Activated naive CD8-positive, alpha-beta T cell (primary cell): ENCODE measurements around the gene TUBA3E.
"Not testable (repeated sequence)": the region's sequence is repeated elsewhere in the genome, so short reads cannot be mapped to it uniquely, and the experiment has no call there.

Experiments used
- H3K27ac Mint-ChIP-seq: one replicate; pipeline ENCODE4 v1.8.0; 2021; ENCODE audit warnings: mixed read lengths
- H3K27me3 Mint-ChIP-seq: one replicate; pipeline ENCODE4 v1.8.0; 2021; ENCODE audit warnings: mixed read lengths
- H3K36me3 Mint-ChIP-seq: one replicate; pipeline ENCODE4 v1.8.0; 2021; ENCODE audit warnings: mixed read lengths
- H3K4me1 Mint-ChIP-seq: one replicate; pipeline ENCODE4 v1.8.0; 2021; ENCODE audit warnings: low read depth, mixed read lengths
- H3K4me3 Mint-ChIP-seq: one replicate; pipeline ENCODE4 v1.8.0; 2021; ENCODE audit warnings: mild to moderate bottlenecking, mixed read lengths
- H3K9me3 Mint-ChIP-seq: one replicate; pipeline ENCODE4 v1.8.0; 2021; ENCODE audit warnings: low read depth, mixed read lengths

The TUBA3E gene

DNA sequence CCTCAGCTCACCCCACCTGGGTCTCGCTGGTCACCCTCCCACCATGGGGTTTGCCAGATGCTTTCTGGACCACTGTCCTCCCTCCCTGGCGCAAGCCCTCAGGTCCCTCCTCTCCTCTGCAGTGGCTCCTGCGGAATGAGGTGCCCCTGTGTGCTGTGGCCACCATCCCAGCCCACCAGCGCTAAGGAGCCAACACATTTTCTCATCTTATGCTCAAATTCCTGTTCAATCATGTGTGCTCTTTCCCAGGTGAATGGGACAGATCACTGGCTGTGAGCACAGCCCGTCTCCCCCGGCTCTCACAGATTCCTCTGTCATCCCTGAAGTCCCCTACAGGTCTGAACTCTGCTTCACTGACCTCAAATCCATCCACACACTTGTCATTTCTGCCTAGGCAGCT is 38.1 kb downstream of the TUBA3E start:
- no peak overlapping the region for H3K4me3 Mint-ChIP-seq
- no peaks in the 10 kb centered on the region for H3K27me3 Mint-ChIP-seq
- H3K27ac Mint-ChIP-seq, result no peak overlapping the region
- H3K4me1 Mint-ChIP-seq, result no peaks in the 10 kb centered on the region
- H3K36me3 Mint-ChIP-seq, result no peaks in the 10 kb centered on the region
- no peaks in the 10 kb centered on the region for H3K9me3 Mint-ChIP-seq

DNA sequence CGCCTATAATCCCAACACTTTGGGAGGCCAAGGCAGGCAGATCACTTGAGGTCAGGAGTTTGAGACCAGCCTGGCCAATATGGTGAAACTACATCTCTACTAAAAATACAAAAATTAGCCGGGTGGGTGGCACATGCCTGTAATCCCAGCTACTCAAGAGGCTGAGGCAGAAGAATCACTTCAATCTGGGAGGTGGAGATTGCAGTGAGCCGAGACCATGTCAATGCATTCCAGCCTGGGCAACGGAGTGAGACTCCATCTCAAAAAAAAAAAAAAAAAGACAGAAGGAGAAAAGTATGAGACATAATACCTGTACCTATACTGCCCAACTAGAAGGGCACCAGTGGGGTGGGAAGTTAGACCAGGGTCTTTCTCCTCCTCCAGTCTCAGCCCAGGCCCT is 38.9 kb downstream of the TUBA3E start:
- H3K36me3 Mint-ChIP-seq, H3K4me1 Mint-ChIP-seq, H3K9me3 Mint-ChIP-seq, H3K27ac Mint-ChIP-seq, H3K4me3 Mint-ChIP-seq, H3K27me3 Mint-ChIP-seq: not testable (repeated sequence)

DNA sequence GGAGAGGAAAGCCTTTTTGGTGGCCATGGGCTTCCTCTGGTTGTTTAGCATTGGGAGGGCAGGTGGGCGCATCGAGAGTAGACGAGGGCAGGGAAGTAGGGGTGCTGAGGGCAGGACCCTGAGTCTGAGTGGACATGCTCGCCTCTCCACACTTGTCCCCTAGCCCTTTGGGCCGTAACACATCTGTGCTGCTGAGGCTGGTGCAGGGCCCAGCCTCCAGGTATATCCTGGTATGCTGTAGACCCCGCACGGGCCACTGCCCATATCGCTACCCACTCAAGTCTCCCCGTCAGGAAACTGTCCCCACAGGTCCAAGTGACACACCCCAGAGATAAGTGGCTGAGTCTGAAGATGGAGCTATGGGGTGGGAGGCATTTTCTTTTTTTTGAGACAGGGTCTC is 39.6 kb downstream of the TUBA3E start:
- Mint-ChIP-seq H3K4me1 (no peaks in the 10 kb centered on the region), H3K27me3 (no peaks in the 10 kb centered on the region), H3K9me3 (no peaks in the 10 kb centered on the region), H3K4me3 (no peak overlapping the region), H3K36me3 (no peaks in the 10 kb centered on the region), H3K27ac (no peak overlapping the region)

DNA sequence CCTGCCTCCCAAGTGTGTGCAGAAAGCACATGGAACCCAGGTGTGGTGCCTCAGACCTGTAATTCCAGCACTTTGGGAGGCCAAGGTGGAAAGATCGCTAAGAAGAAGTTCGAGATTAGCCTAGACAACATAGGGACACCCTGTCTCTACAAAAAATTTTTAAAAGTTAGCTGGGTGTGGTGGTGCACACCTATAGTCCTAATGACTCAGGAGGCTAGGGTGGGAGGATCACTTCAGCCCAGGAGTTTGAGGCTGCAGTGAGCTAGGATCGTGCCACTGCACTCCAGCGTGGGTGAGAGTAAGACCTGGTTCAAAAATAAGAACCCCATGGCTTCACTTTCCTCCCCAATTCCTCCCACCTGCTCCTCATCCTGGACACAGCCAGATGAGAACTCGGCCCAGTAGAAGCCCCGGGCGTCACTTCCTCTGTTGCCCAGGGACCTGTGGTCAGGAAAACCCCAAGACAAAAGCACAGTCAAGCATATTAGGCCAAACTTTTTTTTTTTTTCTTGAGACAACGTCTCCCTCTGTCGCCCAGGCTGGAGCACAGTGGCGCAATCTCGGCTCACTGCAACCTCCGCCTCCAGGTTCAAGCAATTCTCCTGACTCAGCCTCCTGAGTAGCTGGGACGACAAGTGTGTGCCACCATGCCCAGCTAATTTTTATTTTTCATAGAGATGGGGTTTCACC is 40.3 kb downstream of the TUBA3E start:
- not testable (repeated sequence) for H3K4me3 Mint-ChIP-seq, H3K9me3 Mint-ChIP-seq

DNA sequence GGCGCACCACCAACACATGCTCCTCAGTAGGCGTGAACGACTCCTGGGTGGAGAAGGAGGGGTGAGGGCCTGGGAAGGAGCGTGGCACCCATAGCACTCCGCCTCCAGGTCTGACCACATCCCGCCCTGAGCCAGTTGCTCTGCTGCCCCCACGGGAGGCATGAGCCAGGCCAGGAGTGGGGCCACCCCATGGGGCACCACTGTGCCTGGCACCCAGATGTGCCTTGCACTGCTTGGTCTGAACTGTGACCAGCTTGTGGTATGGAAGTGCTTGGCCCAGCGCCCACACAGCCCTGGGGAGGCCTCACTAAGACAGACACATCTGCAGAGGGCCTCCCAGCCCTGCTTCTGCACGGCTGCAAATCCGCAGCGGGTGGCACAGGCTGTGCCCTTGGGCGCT is 40.9 kb downstream of the TUBA3E start:
- not testable (repeated sequence) for H3K27me3 Mint-ChIP-seq, H3K4me3 Mint-ChIP-seq, H3K9me3 Mint-ChIP-seq, H3K27ac Mint-ChIP-seq, H3K4me1 Mint-ChIP-seq, H3K36me3 Mint-ChIP-seq

More for the DNA sequence above, 40.3 kb downstream of the TUBA3E start:
- H3K36me3 Mint-ChIP-seq, H3K27me3 Mint-ChIP-seq, H3K27ac Mint-ChIP-seq, H3K4me1 Mint-ChIP-seq: not testable (repeated sequence)

DNA sequence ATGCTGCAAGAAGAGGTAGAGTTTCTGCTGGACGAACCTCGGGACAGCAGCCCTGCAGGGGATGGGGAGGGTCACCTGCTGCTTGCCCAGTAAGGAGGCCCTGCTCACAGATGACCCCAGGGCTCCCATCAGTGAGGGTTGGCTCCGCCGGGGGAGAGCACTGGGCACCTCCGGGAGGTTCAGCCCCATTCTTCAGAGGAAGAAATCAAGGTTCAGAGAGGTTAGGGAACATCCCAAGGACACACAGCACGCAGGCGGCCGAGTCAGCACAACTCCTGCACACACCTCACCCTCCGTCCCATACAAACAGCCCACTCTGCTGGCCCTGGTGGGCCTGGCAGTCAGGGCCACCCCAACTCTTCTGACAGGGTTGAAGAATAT is 41.6 kb downstream of the TUBA3E start:
- no peak overlapping the region for H3K27ac Mint-ChIP-seq

DNA sequence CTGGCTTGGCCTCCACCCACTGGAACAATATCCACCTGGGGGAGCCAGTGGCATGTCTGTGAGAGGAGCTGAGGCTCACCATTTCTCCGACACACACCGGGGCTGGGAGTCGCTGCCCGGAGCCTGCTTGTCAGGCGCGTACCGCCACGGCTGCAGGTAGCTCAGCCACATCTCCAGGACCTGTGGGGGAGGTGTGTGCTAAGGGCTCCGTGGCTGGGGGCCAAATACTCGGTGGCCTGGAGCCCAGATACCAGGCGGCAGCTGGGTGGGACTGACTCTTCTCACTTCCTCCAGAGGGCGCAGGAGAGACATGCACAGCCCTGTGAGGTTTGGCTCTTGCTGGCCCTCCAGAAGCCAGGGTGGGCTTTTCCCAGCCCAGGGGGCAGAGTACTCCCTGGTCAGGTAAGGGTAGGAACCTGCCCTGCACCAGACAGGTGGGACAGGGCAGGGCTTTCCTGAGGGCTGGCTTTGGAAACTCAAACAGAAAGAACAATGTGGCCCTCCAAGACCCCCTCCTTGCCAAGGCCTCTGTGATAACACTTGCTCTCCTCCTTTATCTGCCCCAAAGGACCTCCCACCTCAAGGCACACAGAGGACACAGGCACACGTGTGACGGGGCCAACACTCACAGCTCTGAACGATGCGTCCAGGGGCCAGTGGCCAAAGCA is 42.1 kb downstream of the TUBA3E start:
- not testable (repeated sequence) for H3K36me3 Mint-ChIP-seq, H3K27me3 Mint-ChIP-seq, H3K4me3 Mint-ChIP-seq, H3K9me3 Mint-ChIP-seq, H3K27ac Mint-ChIP-seq, H3K4me1 Mint-ChIP-seq

More for the DNA sequence above, 41.6 kb downstream of the TUBA3E start:
- Mint-ChIP-seq H3K36me3 (no peaks in the 10 kb centered on the region), H3K9me3 (no peaks in the 10 kb centered on the region), H3K4me3 (no peak overlapping the region), H3K27me3 (no peaks in the 10 kb centered on the region), H3K4me1 (no peaks in the 10 kb centered on the region)

DNA sequence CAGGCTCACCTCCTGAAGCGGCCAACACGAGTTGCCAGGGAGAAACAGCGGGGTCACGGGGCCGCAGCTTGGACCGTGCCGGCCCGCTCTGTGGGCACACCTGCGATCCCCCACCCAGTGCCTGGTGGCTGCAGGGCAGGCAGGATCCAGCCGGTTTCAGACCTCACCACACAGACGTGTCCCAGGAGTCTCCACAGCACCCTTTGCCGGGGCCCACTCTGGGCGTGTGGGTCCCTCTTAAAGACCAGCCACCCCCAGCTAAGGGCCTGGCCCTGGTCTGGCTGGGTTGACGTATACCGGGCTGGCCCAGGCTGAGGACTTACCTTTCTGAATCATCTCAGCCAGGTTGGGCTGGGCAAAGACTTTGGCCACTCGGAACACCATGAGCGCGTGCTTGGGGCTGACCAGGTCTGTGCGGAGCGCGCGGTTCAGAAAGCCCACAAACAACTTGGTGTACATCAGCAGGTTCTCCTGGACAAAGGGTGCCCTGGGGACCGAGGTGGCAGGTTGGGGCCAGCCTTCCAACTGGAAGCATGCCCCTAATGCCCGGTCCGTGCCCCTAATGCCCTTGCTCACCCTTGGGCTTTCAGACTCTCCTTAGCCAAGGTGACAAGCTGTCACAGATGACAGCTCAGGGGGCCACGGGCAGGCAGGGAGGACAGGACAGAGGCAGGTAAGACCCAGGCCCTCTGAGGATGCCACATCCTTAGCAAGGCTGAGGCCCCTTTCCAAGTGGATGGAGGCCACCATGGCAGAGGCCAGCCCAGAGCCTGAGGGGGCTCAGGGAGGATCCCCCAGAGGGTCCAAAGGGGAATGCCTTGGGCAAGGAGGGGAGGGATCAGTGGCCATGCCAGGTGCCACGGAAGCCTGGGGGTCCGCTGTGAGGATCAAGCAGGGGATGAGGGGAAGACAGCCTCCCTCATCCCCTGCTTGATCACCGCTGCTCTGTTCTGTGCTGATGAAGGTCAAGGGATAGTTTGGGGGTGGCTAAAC is 43.2 kb downstream of the TUBA3E start:
- Mint-ChIP-seq H3K36me3 (no peaks in the 10 kb centered on the region), H3K4me1 (no peaks in the 10 kb centered on the region)

DNA sequence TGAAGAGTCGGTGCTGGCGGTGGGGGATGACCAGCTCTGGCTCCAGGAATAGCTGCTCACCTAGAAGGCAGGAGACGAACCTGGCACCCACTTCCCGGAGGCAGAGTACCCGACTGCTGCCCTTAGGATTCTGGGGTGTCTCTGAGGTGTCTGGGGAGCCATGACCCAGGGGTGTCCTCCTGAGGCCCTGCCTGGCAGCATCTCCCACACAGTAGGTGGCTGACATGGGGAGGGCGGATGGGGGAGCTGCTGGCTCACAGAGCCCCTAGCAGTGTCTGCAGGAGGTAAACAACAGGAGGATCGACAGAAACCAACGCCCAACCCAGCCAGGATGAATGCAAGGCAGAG is 43.8 kb downstream of the TUBA3E start:
- H3K4me3 Mint-ChIP-seq, result not testable (repeated sequence)

More for the DNA sequence above, 43.2 kb downstream of the TUBA3E start:
- H3K27ac Mint-ChIP-seq, result no peak overlapping the region
- no peaks in the 10 kb centered on the region for H3K27me3 Mint-ChIP-seq
- no peak overlapping the region for H3K4me3 Mint-ChIP-seq
- H3K9me3 Mint-ChIP-seq, result no peaks in the 10 kb centered on the region

DNA sequence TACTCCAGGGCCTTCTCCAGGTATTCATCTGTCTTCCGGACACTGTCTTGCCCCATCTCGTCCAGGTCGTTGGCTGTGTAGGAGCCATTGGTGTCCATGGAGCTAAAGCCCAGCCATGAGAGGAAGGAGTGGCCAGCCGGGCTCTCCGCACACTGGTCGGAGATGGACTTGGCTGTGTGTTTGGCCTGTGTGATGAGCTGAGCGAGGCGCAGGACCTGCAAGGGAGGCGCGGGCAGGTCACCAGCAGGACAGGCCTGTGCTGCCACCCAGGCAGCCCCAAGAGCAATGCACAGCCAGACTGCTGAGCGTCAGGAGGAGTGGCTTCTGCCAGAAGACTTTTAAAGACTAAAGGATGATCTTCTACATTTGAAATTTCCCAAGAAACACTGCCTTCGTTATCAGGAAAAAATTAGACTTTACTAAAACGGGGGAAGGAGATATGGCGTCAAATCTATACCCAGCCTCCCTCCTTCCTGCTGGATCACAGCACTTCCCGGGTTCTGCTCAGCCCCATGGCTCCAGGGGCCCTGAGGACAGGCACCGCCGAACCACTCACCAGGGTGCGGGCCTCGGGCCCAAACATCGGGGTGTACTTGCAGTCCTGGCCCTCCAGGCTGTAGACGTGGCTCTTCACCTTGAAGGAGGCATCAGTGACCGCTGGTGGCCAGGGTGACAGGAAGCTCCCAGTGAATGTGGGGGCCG is 44.4 kb downstream of the TUBA3E start:
- not testable (repeated sequence) for H3K27me3 Mint-ChIP-seq, H3K27ac Mint-ChIP-seq, H3K9me3 Mint-ChIP-seq, H3K4me3 Mint-ChIP-seq, H3K4me1 Mint-ChIP-seq, H3K36me3 Mint-ChIP-seq

More for the DNA sequence above, 43.8 kb downstream of the TUBA3E start:
- not testable (repeated sequence) for H3K36me3 Mint-ChIP-seq, H3K4me1 Mint-ChIP-seq, H3K27ac Mint-ChIP-seq, H3K9me3 Mint-ChIP-seq, H3K27me3 Mint-ChIP-seq

DNA sequence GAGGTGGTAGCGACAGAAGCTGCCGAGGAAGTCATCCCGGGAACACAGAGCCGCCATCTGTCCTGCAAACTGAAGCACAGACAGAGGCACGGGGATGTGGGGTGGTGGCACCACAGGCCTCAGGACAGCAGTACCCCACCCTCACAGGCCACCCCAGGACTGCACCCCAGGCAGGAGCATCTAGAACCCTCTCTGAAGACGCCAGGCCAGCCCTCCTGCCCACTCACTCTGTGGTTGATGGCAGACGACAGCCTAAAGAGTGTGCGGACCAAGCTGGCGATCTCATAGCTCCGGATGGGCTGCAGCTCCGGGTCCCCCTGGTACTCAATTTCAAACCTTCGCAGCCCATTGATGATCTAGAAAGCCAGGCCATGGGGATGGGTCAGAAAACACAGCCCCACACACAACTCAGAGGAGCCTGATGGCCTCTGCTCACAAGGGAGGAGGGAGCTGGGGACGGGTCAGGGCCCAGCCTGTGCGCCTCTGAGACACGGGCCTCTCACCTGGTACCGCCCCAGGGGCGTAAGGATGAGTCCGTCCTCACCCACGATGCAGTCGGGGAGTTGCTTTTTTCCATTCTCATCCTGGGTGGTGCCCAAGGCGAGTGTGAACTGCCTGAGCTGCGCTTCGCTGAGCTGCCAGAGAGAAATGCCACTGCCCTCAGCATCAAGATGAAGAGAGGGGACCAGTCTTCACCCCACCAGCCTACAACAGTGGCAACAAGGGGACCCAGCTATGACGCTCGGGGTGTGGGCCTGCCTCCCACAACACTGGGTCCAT is 45.2 kb downstream of the TUBA3E start:
- no peaks in the 10 kb centered on the region for H3K4me1 Mint-ChIP-seq
- no peak overlapping the region for H3K27ac Mint-ChIP-seq
- no peaks in the 10 kb centered on the region for H3K27me3 Mint-ChIP-seq
- no peaks in the 10 kb centered on the region for H3K36me3 Mint-ChIP-seq
- H3K9me3 Mint-ChIP-seq, result no peaks in the 10 kb centered on the region
- H3K4me3 Mint-ChIP-seq, result no peak overlapping the region

DNA sequence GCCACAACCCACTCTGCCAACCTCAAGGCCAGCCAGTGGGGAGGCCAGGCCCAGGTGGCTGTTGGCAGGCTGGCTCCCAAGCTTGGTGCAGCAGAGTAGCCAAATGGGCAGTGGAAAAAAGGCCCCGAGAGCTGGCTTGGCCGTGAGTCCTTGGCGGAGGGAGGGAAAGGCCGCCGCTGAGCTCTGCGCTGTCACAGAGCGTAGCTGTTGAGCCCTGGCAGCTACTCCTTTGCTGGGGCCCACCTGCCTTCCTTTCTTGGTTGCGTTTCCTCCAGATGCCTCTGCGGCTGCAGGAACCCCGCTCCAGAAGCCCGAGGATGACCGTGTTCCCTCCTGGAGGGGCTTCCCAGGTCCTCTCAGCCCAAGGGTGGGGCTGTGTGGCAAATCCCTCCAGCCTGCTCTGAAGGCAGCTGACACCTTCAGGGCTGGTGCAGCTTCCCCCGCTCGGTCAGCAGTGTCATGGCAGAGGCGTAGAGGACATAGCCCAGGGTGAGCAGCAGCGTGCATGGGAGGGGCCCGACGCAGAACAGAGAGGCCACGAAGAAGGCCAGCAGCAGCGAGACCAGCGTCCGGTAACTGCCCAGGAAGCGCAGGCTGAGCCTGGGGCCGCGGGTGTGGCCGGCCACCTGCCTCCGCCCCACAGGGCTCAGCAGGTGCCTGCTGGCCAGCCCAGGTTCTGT is 46.0 kb downstream of the TUBA3E start:
- not testable (repeated sequence) for H3K9me3 Mint-ChIP-seq, H3K27ac Mint-ChIP-seq, H3K4me1 Mint-ChIP-seq, H3K27me3 Mint-ChIP-seq, H3K4me3 Mint-ChIP-seq, H3K36me3 Mint-ChIP-seq

DNA sequence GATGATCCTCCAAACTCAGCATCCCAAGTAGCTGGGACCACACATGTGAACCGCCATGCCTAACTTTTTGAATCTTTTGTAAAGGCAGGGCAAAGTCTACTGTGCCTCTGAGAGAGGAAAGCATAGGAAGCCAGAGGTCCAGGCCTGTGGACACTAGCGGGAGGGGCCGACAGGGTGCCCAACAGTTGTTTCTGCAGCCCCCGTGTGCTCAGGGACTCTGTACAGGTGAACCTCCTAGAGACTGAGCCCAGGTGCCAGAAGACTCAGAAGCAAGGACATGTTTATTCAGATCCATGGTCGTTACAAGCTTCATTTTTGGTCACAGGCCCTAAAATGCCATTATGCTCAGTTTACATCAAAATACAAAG is 47.1 kb downstream of the TUBA3E start:
- H3K4me3 Mint-ChIP-seq, H3K27me3 Mint-ChIP-seq, H3K4me1 Mint-ChIP-seq, H3K36me3 Mint-ChIP-seq, H3K27ac Mint-ChIP-seq, H3K9me3 Mint-ChIP-seq: not testable (repeated sequence)
